GM21717 (cell line): ENCODE measurements around the gene NXN.

Experiments
- ATAC-seq: cut with Tn5 transposase; IDR thresholded peaks from one replicate; pipeline ENCODE4 v1.9.1; 2021; ENCODE audit warnings: mild to moderate bottlenecking, moderate library complexity; ENCODE audit not compliant: unreplicated experiment

NXN gene

DNA sequence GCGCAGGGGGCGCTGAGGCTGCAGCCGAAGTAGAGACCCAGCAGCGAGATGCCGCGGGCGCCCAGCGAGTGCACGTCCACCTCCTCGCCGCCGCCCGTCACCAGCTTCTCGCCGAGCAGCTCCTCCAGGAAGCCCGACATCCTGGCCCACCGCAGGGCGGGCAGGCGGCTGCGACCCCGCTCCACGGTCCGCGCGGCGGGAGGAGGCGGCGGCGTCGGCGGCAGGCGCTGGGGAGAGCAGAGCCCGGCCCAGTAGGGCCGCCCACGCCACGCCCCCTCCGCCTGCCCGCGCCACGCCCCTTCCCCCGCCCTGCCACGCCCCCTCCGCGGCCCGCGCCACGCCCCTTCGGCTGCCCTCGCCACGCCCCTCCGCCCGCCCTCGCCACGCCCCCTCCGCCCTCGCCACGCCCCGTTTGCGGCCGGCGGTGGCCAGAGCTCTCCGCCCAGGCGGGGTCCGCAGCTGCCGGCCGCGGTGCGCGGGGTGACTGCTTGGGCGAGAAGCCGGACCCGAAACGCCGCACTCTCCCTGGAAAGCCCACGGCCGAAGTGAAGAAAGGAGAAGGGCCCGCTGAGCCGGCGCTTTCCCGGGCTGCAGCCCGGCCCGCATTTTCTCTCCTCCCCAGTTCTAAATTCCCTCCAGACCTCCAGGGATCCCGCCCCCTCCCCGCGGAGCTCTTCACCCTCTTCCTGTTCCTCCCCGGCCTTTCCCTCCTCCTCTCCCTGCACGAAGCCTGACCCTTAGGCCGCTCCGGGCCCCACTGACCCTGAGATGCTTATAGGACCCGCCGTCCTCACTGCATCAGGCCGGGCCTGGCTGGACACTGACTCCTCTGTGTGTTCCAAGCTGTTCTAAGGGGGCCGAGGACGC is at the start of gene NXN:
Gene NXN, minus strand, starts transcription at position 238 of the 867 bp plus-strand sequence.
- peak; percentile 58 for ATAC-seq

DNA sequence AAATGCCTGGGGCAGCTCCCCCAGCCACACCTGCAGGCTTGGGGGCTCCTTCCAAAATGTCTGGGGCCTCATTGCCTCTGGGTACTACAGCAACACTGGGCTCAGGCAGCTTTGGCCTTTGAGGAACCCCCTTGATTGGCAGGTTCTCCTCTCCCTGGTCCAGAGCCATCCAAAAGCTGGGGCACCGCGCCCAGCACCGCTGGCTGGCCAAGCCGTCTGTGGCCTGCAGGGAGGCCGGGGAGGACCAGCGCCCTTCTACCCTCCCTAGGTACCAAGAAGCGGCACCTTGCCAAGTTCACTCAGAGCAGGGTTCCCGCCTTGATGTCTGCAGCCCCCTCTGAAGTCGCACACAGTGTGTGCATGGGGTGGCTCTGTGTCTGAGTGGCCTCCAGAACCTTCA is 47.5 kb upstream of the NXN start:
- no peak for ATAC-seq

- no peak for ATAC-seq
Measured at GRCh38 chr17:1026599-1026975, 47.0 kb upstream of the NXN start.

DNA sequence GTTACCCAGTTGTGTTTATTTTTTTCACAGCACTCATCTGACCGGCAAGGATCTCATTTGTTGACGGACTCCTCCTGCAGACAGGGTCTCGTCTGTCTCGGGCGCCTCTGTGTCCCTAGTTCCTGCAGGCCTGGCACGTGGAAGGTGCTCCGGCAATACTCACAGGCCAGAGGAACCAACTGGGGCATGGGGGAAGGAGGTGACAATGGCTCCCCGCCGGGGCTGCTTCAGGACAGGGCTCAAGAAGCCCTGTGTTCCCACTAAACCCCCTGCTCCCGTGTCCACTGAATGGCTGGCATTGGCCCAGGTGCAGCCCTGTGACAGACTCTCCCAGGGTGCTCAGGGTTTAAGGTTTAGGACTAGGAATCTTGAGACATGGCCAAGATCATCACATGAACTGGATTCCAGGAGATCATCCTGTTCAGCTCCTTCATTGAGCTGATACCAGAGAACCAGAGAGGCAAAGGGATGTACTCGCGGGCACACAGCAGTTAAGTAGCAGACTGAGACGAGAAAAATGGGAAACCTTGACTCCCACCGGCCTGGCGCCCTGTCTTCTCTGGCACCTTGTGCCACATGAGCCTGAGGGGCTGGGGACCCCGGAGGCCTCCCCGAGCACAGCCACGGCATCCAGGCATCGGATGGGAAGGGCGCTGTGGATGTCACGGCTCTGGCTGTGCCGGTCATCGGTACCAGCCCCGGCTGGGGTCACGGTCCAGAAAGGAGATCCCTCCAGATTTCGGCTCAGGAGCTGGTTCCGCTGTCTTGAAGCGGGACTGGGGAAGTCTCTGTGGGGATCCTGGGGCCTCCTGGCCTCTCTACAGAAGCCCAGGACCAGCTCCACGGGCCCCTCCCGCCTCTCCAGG is 46.4 kb upstream of the NXN start:
- no peak for ATAC-seq

DNA sequence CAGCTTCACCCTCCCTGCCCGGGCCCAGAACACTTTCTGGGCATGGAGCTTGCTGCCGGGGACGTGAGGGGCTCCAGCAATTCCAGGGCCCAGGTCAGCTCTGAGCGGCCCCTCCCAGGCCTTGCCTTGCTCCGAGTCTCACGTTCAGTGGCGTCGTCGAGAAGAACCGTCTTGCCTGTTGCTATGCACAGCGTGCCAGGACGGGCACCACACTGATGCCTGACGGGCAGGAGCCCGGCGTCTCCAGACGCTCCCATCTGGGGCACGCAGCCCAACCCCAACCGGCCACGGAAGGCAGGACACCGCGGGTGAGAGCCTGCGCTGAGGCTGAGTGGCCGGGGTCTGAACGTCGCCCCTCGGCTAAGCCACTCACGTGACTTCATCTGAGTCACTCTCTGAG is 44.5 kb upstream of the NXN start:
- ATAC-seq, result no peak

- no peak for ATAC-seq
Measured at GRCh38 chr17:1022278-1023024, 42.9 kb upstream of the NXN start.

- ATAC-seq, result no peak
Measured at GRCh38 chr17:1021147-1021546, 41.6 kb upstream of the NXN start.

- ATAC-seq, result no peak
Measured at GRCh38 chr17:1019451-1019850, 39.9 kb upstream of the NXN start.

DNA sequence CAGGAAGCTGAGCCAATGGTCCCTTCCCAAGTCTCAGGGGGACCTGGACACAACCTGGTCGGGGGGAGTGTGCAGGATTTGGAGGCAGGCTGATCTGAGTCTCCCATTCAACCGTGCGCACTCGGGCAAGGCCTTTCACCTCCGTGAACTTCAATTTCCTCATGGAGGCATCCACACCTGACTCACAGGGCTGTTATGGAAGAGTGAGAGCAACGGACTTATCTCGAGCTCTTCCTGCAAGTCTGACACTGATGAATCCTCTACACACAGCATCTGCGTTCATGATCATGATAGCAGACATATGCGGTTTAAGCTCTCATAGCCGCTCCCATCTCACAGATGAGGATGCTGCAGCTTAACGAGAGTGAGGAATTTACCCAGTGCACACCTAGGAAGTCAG is 39.0 kb upstream of the NXN start:
- no peak for ATAC-seq

DNA sequence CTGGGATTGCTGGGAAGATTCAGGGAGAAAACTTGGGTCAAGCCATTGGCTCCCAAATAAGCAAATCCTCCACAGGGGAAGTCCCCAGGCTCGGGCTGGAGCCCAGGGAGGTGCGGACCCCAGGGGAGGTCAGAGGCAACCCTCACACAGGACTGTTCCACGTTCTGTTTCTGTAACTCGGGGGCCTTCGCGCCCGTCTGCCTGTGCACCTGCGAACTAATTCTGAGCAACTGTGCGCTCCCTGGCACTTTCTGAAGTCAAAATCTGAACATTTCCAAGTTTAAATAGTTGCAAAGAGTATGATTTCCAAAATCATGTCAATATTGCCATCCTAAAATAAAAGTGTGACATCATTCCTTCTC is 34.1 kb upstream of the NXN start:
- no peak for ATAC-seq

GRCh38 chr17:1012823-1013728 is 33.5 kb upstream of the NXN start:
- no peak for ATAC-seq

- no peak for ATAC-seq
Measured at GRCh38 chr17:1011760-1012735, 32.5 kb upstream of the NXN start.

DNA sequence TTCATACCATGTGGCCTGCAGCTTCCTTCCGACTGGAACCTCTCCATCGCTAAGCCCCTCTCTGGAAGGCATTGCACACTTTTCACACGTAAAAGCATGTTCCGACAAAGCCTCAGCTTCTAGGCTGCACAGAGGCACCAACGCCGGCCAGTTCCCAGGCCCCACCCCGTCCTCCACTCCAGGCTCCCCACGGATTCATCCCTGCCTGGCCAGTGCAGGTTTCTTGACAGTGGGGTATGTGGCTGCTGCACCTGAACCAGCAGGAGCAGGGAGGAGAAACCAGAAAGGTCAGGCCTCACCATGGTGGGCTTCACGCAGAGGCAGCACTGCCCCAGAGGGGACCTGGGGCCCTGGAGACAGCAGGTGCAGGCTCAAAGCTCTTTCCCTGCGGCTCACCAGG is 31.6 kb upstream of the NXN start:
- ATAC-seq, result no peak

DNA sequence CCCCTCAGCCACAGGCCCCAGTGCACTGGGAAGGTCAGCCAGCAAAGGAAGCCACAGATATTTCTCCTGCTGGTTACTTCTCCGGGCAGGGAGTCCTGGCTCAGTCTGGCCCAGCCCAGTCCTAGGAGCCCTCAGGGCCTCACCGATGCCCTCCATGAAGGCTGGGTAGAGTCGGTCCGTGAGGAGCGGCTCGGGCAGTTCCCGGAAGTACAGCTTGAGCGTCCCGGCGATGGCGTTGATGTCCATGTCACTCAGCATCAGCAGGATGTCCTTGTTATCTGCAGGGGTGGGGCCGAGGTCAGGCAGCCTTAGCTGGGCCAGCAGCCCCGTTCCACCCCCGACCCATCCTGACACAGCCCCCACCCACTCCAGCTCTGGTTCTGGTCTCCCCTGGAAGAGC is 31.0 kb upstream of the NXN start:
- ATAC-seq, result no peak

DNA sequence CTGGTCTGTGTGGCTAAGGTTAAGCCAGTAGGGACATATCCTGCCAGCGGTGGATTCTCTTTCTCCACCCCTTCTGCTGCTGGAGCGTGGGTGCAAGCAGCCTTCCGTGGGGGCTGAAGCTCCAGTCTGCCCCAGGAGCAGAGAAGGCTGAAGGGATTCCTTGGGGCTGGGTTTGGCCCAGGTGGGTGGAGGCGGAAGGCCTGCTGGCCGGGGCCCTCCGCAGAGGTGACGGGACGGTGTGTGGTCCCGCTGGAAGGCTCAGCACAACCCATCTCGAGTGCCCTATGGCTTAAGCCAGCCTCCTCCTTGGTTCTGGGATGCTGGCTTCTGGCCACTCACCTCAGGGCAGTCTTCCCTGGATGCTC is 30.5 kb upstream of the NXN start:
- ATAC-seq, result no peak

DNA sequence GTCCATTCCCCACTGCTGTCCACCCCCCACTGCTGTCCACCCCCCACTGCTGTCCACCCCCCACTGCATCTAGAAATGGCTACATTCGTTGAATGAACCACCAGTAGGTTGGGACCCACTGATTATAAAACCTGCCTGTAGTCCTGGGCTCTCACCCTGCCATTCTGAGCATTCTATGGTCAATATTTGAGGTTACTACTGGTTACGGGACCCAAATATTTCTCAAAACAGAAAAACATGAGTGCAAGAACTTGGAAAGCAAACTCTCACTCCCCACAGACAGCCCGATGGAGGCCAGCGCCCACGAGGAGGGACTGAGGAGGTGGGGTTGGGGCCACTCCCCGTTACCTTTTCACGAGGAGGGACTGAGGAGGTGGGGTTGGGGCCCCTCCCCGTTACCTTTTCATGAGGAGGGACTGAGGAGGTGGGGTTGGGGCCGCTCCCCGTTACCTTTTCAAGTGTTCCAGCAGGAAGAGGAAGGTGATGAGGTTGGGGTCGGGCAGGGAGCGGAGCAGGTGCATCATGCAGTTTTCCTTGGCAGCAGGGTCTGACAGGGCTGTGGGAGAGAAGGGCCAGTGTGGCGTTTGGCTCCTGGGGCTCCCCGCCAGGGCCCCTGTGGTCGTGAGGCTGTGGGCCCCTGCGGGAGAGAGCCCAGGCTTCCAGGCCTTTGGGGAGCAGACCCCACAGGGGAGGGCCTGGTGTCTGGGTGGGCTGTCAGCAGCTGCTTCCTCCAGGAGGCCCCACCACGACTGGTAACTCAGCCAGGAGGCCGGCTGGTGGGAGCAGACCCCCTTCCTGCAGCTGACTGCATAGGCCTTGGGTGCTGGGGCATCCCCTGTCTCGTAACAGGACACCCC is 29.9 kb upstream of the NXN start:
- no peak for ATAC-seq

DNA sequence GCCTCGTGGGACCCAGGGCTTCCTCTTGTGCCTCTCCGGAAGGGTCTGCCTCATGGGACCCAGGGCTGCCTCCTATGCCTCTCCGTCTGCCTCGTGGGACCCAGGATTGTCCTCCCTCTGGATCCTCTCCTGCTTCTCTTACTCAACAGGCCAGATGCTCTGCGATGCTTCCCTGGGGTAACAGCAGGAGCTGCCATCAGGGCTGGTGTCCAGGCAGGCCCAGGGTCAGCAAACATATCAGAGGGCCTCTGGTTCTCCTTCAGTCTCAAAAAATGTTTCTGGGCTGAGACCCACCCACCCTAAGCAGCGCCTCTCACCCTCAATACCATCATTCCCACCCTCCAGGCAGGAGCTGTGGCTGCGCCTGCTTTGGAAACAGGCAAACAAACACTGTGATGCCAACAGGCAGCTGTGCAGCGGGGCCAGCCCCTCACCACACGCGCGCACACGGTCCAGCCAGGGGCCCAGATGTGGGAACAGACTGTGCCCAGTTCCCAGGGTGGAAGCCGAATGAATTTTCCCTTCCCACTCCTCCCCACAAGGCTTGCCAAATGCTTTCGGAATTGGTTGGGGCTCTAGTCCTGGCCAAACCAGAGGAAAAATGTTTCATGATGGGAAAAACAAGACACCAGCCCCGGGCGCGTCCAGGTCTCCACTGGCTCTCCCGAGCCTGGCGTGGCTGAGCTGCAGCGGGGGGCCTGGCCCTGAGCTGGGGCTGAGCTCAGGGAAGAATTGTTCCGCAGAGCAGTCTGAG is 28.6 kb upstream of the NXN start:
- no peak for ATAC-seq
